Heart right ventricle (tissue), 16 donors: ENCODE data around the gene FOSB. TPM values are rescaled to one million over a fixed set of nuclear protein-coding genes. Genes with fewer than 3 reads are reported as not detected.
A peak's percentile ranks its signal among the peaks of the same experiment; 100 is the strongest.

Experiments used
- ATAC-seq, 8 donors: fragments of 200-7000 bp; cut with Tn5 transposase; one replicate each; pipeline ENCODE4 v1.9.1; 2020; ENCODE audit warnings: mild to moderate bottlenecking in 8 of 8, moderate library complexity in 8 of 8, moderate number of reproducible peaks in 1 of 8
- DNase-seq, 2 donors: peaks; one replicate each; pipeline ENCODE4 v3.0.0-alpha.2; 2020
- H3K27ac ChIP-seq, 10 donors: fragments of 200-600 bp; sonication (generic) in 2 of 10; one replicate each; pipeline versions ENCODE4 v1.5.0 to v1.8.0; 2020 to 2022; ENCODE audit warnings: mild to moderate bottlenecking in 3 of 10
- H3K27me3 ChIP-seq, 7 donors: fragments of 200-600 bp; one replicate each; pipeline ENCODE4 v1.8.0; 2021 to 2022; ENCODE audit warnings: mild to moderate bottlenecking in 2 of 7
- H3K36me3 ChIP-seq, 9 donors: fragments of 200-600 bp; sonication (generic) in 1 of 9; one replicate each; pipeline versions ENCODE4 v1.5.0 to v1.8.0; 2020 to 2022; ENCODE audit warnings: mild to moderate bottlenecking in 2 of 9
- H3K4me1 ChIP-seq, 9 donors: fragments of 200-600 bp; sonication (generic) in 1 of 9; one replicate each; pipeline versions ENCODE4 v1.5.0 to v1.8.0; 2020 to 2022; ENCODE audit warnings: mild to moderate bottlenecking in 4 of 9
- H3K4me3 ChIP-seq, 10 donors: fragments of 200-600 bp; sonication (generic) in 2 of 10; one replicate each; pipeline versions ENCODE4 v1.5.0 to v1.8.0; 2020 to 2022; ENCODE audit warnings: mild to moderate bottlenecking in 7 of 10, moderate library complexity in 2 of 10
- H3K9me3 ChIP-seq, 11 donors: fragments of 200-600 bp in 10 of 11; sonication (generic) in 2 of 11; one replicate each; pipeline versions ENCODE4 v1.5.0 to v1.8.0; 2013 to 2022; ENCODE audit warnings: mild to moderate bottlenecking in 2 of 11, control low read depth in 1 of 11, moderate library complexity in 1 of 11
- CTCF ChIP-seq, 9 donors: fragments of 200-600 bp; sonication (generic) in 2 of 9; IDR thresholded peaks; one replicate each; pipeline versions ENCODE4 v1.5.0 to v1.8.0; 2021 to 2022; ENCODE audit warnings: antibody characterized with exemption in 9 of 9, mild to moderate bottlenecking in 5 of 9, moderate library complexity in 1 of 9
- WGBS, 2 donors: extraction: QIAGEN DNeasy Blood & Tissue Kit; methylation state at CpG; one replicate each; pipeline ENCODE4 v1.1.7; 2013; ENCODE audit warnings: inconsistent platforms in 1 of 2; 5-methylcytosine and 5-hydroxymethylcytosine counted together
- intact Hi-C, 10 donors: fragments of 100-400 bp; cut with DNase I; formaldehyde crosslinking; loops; one replicate each; pipeline versions ENCODE4 v1.11.1 to v1.14.2; 2022
- polyA plus RNA-seq, 2 donors: library from polyadenylated mRNA; stranded (reverse); fragments of 200-250 nt; gene quantifications; one replicate each; pipeline ENCODE4 v1.2.3, GENCODE V29; 2013
- total RNA-seq, 10 donors: library from RNA; stranded (reverse); fragmentation: NEBNext Ultra II Directional in 3 of 10; extraction: Animal tissue kit (Norgen Biotek cat#: 25700) in 3 of 10; gene quantifications; one replicate each; pipeline versions ENCODE4 v1.2.1 to v1.2.4, GENCODE V29; 2021 to 2023
- donor health status: Arrhythmogenic right ventricular cardiomyopathy.
- donor health status: ischemic (EF 13 %, LVEDD 7.1; RV severe dilation, severe dysfunction).
- donor health status: healthy with polysubstance abuse.
- donor health status: DM: no; HTN: yes; CAD: no.
- donor health status: DM: no; HTN: no; CAD: no.
- donor health status: ischemic (EF 25% LVEDD 6.9; RV normal size, moderate dysfunction).
- donor health status: ischemic (EF 25% LVEDD 5.7; RV mildly dilated, moderate dysfunction).
- donor health status: healthy.
- donor health status: DM: yes; HTN: yes; CAD: no.
- donor health status: Ischemic cardiomyopathy.
- donor health status: ischemic (EF 35%, LVEDD 5.7; RV mildly dilated, moderate dysfunction).
- donor health status: nonischemic (EF 11% LVEDD 7.7; RV severe dilation, severe dysfunction).
- donor health status: DM: yes; HTN: yes; CAD: no.
- donor health status: PGD.
- donor health status: ischemic (EF 29% LVEDD 5.4; RV normal size, mild dysfunction).
- donor health status: nonischemic (EF 23%, LVEDD 6.1; RV moderate dilation, normal function).

Gene FOSB
- total and polyA plus RNA-seq, 12 donors: 0.39 to 54.5 (median 4.8) TPM

- peak overlapping the region; percentile 36 to 73 (median 69) for H3K4me3 ChIP-seq
- no peak for TF ChIP-seq CTCF (IDR thresholded peaks at IDR 0.05)
- intact Hi-C loops: loop anchor here in 3 of 10 donors (10.0 kb wide), 1 partner anchor 152 kb away; no protein-coding TSS in a partner anchor
- DNase-seq: peak; percentile 65 to 76
- peak; percentile 53 to 78 (median 66) for ATAC-seq
- peak overlapping the region in 9 of 10 donors; percentile 54 to 87 (median 68) for H3K27ac ChIP-seq
- H3K36me3 ChIP-seq: peaks cover 0 to 9% (median 0%) of the 10 kb centered on the region in 9 donors
- peaks cover 3 to 40% (median 34%) of the 10 kb centered on the region in 9 donors for H3K4me1 ChIP-seq
- peaks cover 0 to 31% (median 0%) of the 10 kb centered on the region in 7 donors for H3K27me3 ChIP-seq
- WGBS, 2 donors: 4 to 13% methylated on average over 32 of the region's 32 CpGs
- H3K9me3 ChIP-seq: no peaks in the 10 kb centered on the region
Measured at GRCh38 chr19:45492627-45493470, 25.1 kb downstream of the FOSB start.

- DNase-seq (no peak), ATAC-seq (no peak)
- TF ChIP-seq CTCF (IDR thresholded peaks at IDR 0.05): no peak
- Histone ChIP-seq H3K36me3 (no peaks in the 10 kb centered on the region), H3K27me3 (peaks cover 0 to 46% (median 13%) of the 10 kb centered on the region in 7 donors), H3K4me3 (no peak overlapping the region), H3K9me3 (no peaks in the 10 kb centered on the region), H3K4me1 (peaks cover 10 to 55% (median 49%) of the 10 kb centered on the region in 9 donors), H3K27ac (no peak overlapping the region)
- 93 to 95% methylated on average over 38 to 39 of the region's 39 CpGs for WGBS, 2 donors
- intact Hi-C loops: loop anchor here in 3 of 10 donors (10.0 kb wide), 1 partner anchor 150 kb away; no protein-coding TSS in a partner anchor
Measured at GRCh38 chr19:45494261-45494916, 26.6 kb downstream of the FOSB start.

GRCh38 chr19:45495178-45495577, 27.4 kb downstream of the FOSB start:
- DNase-seq (no peak), ATAC-seq (no peak)
- 91 to 92% methylated on average over 5 of the region's 5 CpGs for WGBS, 2 donors
- H3K36me3 ChIP-seq: no peaks in the 10 kb centered on the region
- H3K27ac ChIP-seq: no peak overlapping the region
- H3K4me1 ChIP-seq: peaks cover 10 to 60% (median 52%) of the 10 kb centered on the region in 9 donors
- peaks cover 0 to 52% (median 20%) of the 10 kb centered on the region in 7 donors for H3K27me3 ChIP-seq
- intact Hi-C loops: loop anchor here in 3 of 10 donors (10.0 kb wide), 1 partner anchor 150 kb away; no protein-coding TSS in a partner anchor
- no peaks in the 10 kb centered on the region for H3K9me3 ChIP-seq
- no peak overlapping the region for H3K4me3 ChIP-seq
- TF ChIP-seq CTCF (IDR thresholded peaks at IDR 0.05): no peak

GRCh38 chr19:45496349-45496953, 28.7 kb downstream of the FOSB start:
- intact Hi-C loops: loop anchor here in 3 of 10 donors (10.0 kb wide), 1 partner anchor 148 kb away; no protein-coding TSS in a partner anchor
- DNase-seq (peak in 1 of 2 donors; percentile 57), ATAC-seq (peak; percentile 13 to 39 (median 30))
- H3K4me1 ChIP-seq: peaks cover 10 to 66% (median 52%) of the 10 kb centered on the region in 9 donors
- 1% methylated on average over 47 to 54 of the region's 54 CpGs for WGBS, 2 donors
- no peaks in the 10 kb centered on the region for H3K9me3 ChIP-seq
- TF ChIP-seq CTCF (IDR thresholded peaks at IDR 0.05): no peak
- peak overlapping the region in 5 of 10 donors; percentile 19 to 68 (median 47) for H3K27ac ChIP-seq
- H3K27me3 ChIP-seq: peaks cover 0 to 52% (median 24%) of the 10 kb centered on the region in 7 donors
- no peaks in the 10 kb centered on the region for H3K36me3 ChIP-seq
- H3K4me3 ChIP-seq: peak overlapping the region; percentile 44 to 86 (median 73)
